GM12801 (cell line): ENCODE measurements around the gene DCUN1D3.

ENCODE experiments used
- TF ChIP-seq, protein P1 (sequence below): IDR thresholded peaks from one replicate; pipeline ENCODE4 v1.5.1; 2011; ENCODE audit warnings: control low read depth; ENCODE audit not compliant: insufficient read length; ENCODE audit errors: extremely low read depth

DCUN1D3 gene

DNA sequence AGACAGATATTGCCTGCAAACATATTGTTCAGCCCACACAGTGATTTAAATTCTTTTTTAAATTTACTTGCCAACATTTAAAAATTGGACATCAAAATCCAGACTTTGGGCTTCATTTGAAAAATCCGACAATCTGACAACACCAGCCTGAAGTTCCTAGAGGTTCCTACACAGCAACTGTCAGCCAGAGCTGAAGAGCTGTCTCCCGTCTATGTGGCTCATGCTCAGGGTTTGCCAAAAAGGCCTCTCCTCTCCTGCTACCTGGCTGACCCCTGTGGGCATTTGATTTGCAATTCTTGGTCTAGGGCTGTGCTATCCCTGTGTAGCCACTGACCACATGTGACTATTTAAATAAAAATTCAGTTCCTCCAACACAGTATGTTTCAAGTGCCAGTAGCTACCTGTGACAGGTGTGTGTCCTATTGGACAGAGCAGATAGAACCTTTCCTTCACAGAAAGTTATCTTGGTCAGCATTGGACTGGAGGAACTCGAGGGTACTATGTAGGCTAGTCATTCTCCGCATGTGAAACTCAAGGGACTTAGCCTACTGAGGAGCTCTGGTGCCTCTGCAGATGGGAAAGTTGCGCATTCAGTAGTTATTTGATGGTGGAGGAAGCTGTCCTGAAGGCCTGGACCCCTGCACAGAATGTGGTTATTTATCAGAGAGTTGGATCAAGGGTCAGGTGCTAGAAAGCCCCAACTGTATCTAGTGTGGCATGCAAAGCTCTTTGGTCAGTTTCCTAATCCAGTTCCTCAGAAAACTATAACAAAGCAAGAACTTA is 3.1 kb upstream of the DCUN1D3 start:
- TF ChIP-seq, protein P1, sequence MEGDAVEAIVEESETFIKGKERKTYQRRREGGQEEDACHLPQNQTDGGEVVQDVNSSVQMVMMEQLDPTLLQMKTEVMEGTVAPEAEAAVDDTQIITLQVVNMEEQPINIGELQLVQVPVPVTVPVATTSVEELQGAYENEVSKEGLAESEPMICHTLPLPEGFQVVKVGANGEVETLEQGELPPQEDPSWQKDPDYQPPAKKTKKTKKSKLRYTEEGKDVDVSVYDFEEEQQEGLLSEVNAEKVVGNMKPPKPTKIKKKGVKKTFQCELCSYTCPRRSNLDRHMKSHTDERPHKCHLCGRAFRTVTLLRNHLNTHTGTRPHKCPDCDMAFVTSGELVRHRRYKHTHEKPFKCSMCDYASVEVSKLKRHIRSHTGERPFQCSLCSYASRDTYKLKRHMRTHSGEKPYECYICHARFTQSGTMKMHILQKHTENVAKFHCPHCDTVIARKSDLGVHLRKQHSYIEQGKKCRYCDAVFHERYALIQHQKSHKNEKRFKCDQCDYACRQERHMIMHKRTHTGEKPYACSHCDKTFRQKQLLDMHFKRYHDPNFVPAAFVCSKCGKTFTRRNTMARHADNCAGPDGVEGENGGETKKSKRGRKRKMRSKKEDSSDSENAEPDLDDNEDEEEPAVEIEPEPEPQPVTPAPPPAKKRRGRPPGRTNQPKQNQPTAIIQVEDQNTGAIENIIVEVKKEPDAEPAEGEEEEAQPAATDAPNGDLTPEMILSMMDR: no peak

DNA sequence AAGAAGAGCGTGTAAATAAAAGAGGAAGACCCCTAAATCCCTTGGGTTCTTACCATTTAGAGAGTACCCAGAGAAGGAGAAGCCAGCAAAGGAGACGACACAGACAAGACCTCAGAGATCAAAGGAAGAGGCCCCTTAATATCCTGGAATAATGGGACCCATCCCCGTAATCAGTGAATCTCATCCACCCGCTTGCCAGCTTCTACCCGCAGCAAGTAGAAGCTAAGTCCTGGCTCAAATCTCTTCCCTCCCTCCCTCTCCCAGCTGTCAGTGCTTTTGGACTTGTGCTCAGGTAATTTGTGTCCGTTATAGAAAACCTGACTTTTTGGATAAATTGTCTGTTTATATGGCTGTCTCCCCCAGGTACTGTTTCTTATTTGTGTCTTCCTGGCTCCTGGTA is 2.3 kb upstream of the DCUN1D3 start:
- TF ChIP-seq, protein P1: no peak

DNA sequence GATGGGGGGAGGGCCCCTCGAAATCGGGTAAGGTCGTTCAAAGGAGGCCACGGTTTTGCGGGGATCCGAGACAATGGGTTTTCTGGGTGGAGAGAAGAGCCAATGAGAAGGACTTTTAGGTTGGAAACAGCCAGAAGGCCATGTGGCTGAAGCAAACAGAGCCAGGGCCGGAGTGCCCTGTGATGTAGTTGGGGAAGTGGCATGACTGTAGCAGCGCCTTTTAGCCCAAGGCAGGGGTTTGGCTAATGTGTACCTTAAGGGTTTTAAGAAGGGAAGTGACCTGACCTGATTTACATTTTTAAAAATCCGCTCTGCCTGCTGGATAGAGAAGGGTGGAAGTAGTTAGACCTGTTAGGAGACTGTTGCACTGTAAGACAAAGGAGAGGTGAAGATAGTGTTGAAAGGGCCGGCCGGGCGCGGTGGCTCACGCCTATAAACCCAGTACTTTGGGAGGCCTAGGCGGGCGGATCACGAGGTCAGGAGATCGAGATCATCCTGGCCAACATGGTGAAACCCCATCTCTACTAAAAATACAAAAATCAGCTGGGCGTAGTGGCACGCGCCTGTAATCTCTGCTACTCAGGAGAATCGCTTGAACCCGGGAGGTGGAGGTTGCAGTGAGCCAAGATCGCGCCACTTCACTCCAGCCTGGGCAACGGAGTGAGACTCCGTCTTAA is 1.4 kb upstream of the DCUN1D3 start:
- TF ChIP-seq, protein P1: no peak

DNA sequence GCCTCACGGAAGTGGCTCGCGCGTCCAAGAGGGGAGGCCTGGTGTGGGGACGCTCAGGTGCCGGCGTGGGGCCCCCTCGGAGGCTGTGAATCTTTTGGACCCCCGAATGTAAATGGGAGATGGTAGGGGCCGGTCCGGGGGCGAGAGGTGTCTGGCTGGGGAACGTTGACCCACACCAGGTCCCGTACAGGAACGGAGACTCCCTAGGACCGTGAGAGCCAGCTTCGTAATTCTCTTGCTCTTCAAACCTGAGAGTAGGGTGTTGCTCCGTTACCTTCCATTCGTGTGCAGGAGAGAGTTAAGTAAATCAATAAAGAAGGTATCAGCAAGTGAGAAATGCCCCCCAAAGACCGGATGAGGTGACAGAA is 894 bp upstream of the DCUN1D3 start:
- TF ChIP-seq, protein P1: no peak

DNA sequence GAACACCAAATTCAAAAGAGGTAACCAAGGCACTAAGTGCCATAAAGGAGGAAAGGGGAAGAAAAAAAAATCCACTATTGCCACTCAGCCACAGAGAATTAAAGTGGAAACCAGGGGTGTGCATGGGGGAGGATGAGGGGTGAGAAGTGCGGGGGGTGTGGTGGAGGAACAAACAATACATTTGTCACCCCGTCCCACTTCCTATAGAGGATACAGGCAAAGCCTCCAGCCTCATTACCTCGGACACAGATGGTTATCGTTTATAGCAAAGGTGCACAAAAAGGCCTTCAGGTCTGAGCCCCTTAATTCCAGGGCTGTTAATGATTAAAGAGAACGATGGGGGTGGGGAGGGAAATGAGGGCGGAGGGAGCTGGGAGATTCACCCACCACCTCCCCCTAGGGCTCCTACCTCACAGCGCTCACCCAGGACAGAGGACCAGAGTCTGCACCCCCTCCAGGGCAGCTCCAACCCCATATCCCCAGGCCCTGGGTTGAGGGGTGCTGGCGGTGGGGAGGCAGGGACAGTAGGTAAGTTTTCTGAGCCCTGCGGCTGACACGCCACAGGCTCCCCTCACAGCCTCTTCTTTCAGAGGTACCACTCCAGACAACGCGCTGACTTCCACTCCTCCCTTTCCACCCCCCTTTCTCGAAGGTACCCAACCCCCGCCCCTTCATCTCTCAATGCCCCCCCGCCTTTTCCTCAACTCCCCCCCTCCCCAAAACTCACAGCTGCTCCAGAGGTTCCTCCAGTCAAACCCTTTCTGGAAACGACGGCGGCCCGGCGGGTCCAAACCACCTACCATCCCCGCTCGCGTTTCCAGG is 470 bp downstream of the DCUN1D3 start:
- TF ChIP-seq, protein P1: no peak

DNA sequence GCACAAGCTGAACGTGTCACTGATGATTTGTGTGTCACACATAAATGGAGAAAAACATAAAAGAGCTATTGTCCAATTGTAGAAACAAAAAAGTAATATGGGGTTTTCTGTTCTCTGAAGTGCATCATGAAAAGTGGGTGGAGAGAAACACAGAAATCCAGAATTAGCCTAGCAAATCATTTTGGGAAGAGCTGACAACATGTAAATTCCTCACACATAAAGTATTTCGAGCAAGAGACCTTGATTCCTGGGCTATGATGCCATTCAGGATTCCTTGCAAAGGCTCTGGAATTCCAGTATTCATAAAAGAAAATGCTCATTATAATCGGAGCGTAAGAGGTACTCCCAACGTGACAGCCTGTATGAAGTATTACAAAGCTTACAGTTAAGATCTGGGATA is 1.1 kb downstream of the DCUN1D3 start:
- TF ChIP-seq, protein P1: no peak

DNA sequence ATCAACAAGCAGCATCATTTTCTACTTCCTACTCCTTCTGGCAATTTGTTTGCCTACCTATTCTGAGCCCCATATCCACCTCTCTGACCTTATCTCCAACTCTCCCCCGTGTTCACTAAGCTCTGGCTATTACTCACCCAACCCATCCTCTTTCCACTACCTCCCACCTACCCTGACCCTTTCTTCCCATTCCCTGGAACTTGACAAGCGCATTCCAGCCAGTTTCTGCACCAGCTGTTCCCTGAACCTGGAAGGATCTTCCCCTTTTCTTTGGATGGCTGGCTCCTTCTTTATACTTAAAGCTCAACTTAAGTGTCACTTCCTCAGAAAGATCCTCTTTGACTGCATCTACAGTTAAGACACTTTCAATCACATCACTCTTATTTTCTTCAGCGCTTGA is 2.2 kb downstream of the DCUN1D3 start:
- TF ChIP-seq, protein P1: no peak
